HG02970 (cell line): Measurements from ENCODE around the gene SLC37A1.

ENCODE experiments used
- ATAC-seq: cut with Tn5 transposase; IDR thresholded peaks from one replicate; pipeline ENCODE4 v1.9.1; 2021; ENCODE audit warnings: mild to moderate bottlenecking, moderate library complexity, moderate number of reproducible peaks; ENCODE audit not compliant: unreplicated experiment, low FRiP score

Gene SLC37A1

GRCh38 chr21:42570362-42570761, 56.7 kb downstream of the SLC37A1 start:
- no peak for ATAC-seq

DNA sequence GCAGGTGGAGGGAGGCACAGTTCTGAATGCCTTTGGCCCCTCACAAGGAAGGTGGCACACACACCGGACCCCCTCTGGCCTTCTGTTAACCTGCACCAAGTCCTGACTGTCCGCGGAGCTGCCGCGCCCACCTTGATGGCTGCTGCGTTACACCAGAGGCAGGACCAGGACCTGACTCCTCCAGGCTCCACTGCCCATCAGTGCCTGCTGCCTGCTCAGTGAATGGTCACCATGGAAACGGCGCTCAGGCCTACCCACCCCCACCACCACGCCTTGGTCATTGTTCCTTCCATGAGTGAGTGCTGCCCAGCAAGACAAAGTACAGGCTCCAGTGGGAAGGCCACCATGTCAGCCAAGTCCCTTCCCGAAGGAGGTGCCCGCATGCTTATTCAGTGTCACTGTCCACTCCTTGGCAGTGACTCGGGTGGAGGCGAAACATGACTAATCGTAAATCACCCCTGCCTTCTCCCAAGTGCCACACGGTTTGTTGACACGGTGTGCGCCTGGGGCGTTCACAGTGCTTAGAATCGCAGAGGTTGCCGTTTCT, 57.3 kb downstream of the SLC37A1 start:
- no peak for ATAC-seq

DNA sequence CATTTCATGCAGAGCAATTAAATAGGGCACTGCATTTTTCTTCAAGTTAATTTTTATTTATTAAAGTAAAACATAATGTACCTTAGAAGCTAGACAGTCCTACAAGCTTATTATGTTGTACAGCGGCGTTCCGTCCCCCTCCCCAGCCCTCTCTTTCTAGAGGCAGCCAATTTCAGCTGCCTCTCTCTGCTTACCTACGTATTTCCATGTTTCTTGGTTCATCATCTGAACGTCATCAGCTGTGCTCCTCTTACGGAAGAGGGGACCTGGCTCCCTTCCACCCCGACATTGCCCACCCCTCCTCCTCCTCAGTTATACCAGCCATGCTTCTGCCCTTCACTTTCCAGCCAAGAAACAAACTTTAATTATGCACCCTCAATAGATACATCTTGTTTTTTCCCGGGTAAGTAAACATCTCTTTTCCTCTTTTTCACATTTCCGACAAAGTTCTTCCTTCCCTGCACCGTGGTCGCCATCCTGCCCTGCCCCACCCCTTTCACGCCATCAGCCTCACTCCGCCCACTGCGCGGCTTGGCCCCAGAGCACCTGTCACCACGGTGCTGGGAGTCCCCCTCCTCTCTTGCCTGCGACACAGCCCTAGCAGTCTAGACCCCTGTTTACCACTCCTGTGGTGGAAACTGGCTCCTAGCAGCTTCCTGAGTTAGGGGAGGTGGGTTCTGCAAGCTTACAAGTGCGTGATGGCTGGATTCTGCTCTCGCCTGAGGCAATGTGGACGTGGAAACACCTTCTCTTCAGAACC, 57.9 kb downstream of the SLC37A1 start:
- ATAC-seq = no peak

- no peak for ATAC-seq
These were observed 59.3 kb downstream of the SLC37A1 start for GRCh38 chr21:42572906-42573495.

- ATAC-seq = no peak
These were observed 60.8 kb downstream of the SLC37A1 start for GRCh38 chr21:42574234-42575027.

DNA sequence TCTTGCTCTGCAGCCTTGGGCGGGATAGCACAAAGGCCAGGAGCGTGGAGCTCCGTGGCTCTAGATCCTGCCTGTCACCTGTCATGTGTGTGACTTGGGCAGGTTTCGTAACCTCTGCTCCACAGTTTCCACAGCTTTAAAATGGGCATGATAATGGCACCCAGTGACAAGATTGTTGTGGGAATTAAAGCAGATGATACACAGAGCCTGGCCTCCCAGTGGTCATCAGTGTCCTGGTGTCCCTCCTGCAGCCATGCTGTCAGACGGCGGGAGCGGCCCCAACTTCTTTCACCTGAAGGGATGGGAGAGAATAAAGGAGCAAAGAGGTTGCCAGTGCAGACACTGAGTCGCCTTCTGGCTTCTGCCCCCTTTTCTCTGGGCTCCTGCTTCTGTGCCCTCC, 61.5 kb downstream of the SLC37A1 start:
- no peak for ATAC-seq

- ATAC-seq = no peak
These were observed 63.0 kb downstream of the SLC37A1 start for GRCh38 chr21:42576639-42577038.

GRCh38 chr21:42578034-42578433, 64.4 kb downstream of the SLC37A1 start:
- no peak for ATAC-seq

DNA sequence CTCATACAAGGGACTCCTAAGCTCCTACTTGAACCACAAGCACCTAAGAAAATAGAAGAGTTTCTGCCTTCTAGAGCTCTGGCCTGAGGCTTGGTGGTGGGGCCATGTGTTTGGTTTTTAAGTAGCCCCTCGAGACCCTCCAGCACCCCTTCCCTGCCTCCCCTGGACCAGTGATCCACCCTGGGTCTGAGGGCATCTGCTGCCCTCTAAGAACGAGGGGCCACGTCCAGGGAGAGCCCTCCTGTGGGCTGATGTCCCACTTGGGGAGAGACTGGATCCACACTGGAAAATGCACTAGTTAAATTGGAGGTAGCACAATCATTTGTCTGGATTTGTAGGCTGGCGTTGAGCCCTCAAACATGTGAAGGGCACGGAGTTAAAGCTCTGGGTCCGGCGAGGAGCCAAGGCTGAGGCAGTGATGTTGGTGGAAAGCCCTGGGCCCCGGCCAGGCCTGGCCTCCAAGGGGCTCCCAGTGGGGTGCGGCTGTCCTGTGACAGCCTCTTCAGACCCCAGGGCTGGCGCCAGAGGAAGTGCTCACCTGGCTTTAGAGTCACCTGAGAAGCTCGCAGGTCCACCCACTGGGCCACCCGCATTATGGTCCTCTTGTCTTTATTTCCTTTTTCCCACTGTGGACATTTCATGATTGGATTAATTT, 65.2 kb downstream of the SLC37A1 start:
- no peak for ATAC-seq

GRCh38 chr21:42579456-42580075, 65.9 kb downstream of the SLC37A1 start:
- no peak for ATAC-seq

- no peak for ATAC-seq
These were observed 66.6 kb downstream of the SLC37A1 start for GRCh38 chr21:42580076-42580792.

GRCh38 chr21:42580793-42581321, 67.2 kb downstream of the SLC37A1 start:
- ATAC-seq = no peak

GRCh38 chr21:42581336-42581992, 67.8 kb downstream of the SLC37A1 start:
- ATAC-seq = no peak

DNA sequence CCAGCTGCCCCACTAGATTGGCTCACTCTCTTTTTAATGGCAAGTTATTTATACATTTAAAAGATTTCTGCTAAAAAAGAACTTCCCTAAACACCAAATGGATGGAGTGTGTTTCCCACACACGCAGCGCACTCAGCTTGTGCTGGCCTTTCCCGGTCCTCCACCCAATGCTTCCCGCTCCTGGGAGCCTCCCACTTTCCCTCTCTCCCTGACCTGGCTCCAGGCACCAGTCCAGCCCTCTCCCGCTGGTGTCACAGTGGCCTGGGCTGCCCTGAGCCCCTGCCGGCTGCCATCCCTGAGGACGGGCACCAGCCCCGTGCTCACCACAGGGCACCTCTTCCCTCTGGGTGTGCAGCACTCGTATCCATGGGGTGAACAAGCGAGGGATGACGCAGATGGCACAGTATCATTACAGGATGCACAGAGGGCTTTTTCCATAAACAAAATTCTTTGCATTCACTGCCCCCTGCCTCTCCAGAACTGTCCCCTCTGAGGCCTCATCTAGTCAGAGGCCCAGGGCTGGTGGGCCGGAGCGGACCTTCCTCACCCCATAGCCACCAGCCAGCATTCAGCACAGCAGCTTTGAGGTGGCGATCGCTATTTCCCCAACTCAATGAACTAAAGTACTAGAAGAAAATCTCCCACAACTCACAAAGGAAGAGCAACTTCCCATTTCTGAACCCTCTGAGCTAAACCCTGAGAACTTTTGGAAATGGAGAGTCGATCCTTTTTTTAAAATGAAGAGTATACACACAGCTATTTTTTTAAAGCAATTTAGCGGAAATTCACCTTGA, 68.5 kb downstream of the SLC37A1 start:
- ATAC-seq = no peak

DNA sequence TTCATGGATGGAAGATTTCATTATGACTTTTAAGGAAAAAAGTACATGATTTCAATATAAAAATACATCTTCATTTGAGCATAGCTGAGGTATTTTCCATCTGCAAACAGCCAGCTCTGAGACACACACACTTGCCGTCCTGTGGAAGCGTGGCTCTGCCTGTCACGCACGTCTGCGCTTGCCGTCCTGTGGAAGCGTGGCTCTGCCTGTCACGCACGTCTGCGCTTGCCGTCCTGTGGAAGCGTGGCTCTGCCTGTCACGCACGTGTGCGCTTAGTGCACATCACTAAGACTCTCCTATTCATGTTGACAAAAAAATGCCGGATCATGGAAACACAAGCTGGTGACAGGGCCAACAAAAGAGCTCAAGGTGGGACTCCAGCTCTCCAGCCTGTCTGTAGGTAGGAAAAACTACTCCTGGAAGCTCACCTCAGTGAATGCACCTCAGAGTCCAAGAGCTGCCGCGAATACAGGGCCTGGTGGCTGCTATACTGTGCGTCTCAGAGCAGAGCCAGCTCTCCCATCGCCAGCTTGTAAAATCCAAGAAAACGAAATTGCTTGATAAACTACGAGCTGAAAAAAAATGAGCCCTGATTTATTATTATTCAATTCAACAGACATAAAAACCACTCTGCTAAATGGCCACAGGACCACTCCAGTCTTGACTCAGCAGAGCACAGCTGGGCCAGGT, 69.3 kb downstream of the SLC37A1 start:
- no peak for ATAC-seq

- ATAC-seq = no peak
These were observed 70.0 kb downstream of the SLC37A1 start for GRCh38 chr21:42583477-42584295.

DNA sequence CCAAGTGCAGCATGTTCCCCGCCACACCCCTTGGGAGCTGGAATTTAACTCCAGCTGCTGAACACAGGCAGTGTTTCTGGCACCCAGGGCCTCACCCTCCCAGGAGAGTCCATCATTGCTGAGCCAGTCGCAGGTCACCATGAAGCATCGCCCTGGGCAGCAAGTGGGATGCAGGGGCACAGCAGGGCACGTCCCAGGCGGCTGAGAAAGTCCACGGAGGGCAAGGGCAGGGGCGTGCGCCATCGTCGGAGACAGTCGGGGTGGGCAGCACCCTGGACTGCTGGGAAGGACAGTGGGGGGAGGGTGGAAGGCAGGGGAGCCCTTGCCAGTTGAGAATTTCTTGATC, 70.6 kb downstream of the SLC37A1 start:
- ATAC-seq = no peak
